ENCODE results near the gene BABAM2. TPM values are rescaled to one million over a fixed set of nuclear protein-coding genes. Genes with fewer than 3 reads are reported as not detected.
A peak's percentile ranks its signal among the peaks of the same experiment; 100 is the strongest.
"Not testable (repeated sequence)": the region's sequence is repeated elsewhere in the genome, so short reads cannot be mapped to it uniquely, and the experiment has no call there.

BABAM2 gene
- polyA plus RNA-seq, 3 donors = 33.2 to 52.8 (median 49.3) TPM

DNA sequence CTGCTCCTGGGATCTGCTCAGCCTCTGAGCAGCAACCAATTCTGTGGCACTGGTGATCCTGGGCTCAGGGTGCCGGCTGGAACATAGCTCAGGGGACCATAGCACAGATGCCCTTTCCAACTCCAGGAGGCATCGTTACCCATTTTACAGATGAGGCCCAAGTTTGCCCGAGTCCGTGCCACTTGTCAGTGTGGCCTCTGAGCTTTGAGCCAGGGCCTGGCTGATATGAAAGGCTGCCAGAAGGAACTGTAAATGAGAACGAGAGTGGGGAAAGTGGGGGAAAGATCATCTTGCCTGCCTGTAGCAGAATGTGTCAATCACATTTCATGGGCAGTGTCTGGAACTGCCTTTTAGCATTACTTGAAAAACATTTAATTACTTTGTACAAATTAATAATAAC lies 478.8 kb downstream of the BABAM2 start:
- no peak overlapping the region for H3K9ac ChIP-seq (ENCODE audit: insufficient read depth, low read length, poor library complexity, severe bottlenecking)
- Mint-ChIP-seq H3K4me3 (no peak overlapping the region), H3K27me3 (ENCODE audit: low read depth in 3 of 3) (peaks cover 4 to 11% (median 6%) of the 10 kb centered on the region in 3 donors), H3K27ac (peak overlapping the region in 2 of 7 donors; percentile 37 to 89), H3K9me3 (peaks cover 0 to 2% (median 0%) of the 10 kb centered on the region in 7 donors), H3K4me1 (peaks cover 30% of the 10 kb centered on the region), H3K36me3 (peaks cover 0 to under 1% of the 10 kb centered on the region in 2 donors)
- TF ChIP-seq, protein P1, sequence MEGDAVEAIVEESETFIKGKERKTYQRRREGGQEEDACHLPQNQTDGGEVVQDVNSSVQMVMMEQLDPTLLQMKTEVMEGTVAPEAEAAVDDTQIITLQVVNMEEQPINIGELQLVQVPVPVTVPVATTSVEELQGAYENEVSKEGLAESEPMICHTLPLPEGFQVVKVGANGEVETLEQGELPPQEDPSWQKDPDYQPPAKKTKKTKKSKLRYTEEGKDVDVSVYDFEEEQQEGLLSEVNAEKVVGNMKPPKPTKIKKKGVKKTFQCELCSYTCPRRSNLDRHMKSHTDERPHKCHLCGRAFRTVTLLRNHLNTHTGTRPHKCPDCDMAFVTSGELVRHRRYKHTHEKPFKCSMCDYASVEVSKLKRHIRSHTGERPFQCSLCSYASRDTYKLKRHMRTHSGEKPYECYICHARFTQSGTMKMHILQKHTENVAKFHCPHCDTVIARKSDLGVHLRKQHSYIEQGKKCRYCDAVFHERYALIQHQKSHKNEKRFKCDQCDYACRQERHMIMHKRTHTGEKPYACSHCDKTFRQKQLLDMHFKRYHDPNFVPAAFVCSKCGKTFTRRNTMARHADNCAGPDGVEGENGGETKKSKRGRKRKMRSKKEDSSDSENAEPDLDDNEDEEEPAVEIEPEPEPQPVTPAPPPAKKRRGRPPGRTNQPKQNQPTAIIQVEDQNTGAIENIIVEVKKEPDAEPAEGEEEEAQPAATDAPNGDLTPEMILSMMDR (IDR thresholded peaks at IDR 0.05) = no peak
- no peak overlapping the region for H3K4me3 ChIP-seq (replicated peaks in 1 of 3; ENCODE audit: low read depth in 2 of 3, low read length in 3 of 3)
- no peaks in the 10 kb centered on the region for H3K79me2 ChIP-seq (ENCODE audit: insufficient read depth, low read length)
- DNase-seq = no peak
- WGBS (ENCODE audit: insufficient coverage) = 47% methylated on average over 4 of the region's 5 CpGs
- intact Hi-C loops (cut with micrococcal nuclease) = no loop called here
- no peaks in the 10 kb centered on the region for H4K20me1 ChIP-seq (ENCODE audit: insufficient read depth, low read length)
- H3K9me3 ChIP-seq (replicated peaks in 1 of 2; ENCODE audit: control insufficient read depth in 1 of 2, insufficient read depth in 1 of 2, low read length in 2 of 2) = no peaks in the 10 kb centered on the region
- H2AFZ ChIP-seq (ENCODE audit: insufficient read depth, low read depth, low read length, poor library complexity, severe bottlenecking) = no peak overlapping the region
- no peaks in the 10 kb centered on the region for H3K27me3 ChIP-seq (ENCODE audit: control insufficient read depth in 2 of 2, insufficient read depth in 2 of 2, low read length in 2 of 2)
- no peak overlapping the region for H3K27ac ChIP-seq (ENCODE audit: low read depth in 1 of 2, low read length in 2 of 2)
- no peak overlapping the region for H3K4me2 ChIP-seq (replicated peaks; ENCODE audit: extremely low read depth, low read length, poor library complexity, severe bottlenecking)
- H3K36me3 ChIP-seq (replicated peaks in 1 of 2; ENCODE audit: control insufficient read depth in 1 of 2, insufficient read depth in 2 of 2, low read length in 2 of 2) = no peaks in the 10 kb centered on the region
- peaks cover 16 to 23% of the 10 kb centered on the region in 2 donors for H3K4me1 ChIP-seq (ENCODE audit: control insufficient read depth in 1 of 2, insufficient read depth in 2 of 2, low read length in 2 of 2)

DNA sequence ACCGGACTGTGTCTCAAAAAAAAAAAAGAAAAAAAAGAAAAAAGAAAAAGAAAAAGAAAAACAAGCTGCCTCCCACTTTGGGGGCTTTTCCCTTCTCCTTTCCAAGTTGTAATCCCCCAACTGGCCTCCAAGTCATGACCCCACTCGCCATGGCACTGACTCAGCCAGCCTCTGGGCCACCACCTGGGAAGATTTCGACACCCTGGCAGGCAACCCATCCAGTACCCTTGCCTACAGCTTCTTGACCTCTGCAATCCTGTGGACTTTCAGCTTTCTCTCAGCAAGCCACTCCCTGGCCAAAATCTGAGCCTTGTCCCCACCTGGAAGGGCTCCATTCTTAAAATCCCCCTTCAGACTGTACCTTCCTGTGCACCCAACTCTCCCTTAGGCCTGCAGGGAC lies 479.8 kb downstream of the BABAM2 start:
- H3K27ac ChIP-seq (ENCODE audit: low read depth in 1 of 2, low read length in 2 of 2) = no peak overlapping the region
- peak overlapping the region in 1 of 2 donors; percentile 15 for H3K4me3 Mint-ChIP-seq

DNA sequence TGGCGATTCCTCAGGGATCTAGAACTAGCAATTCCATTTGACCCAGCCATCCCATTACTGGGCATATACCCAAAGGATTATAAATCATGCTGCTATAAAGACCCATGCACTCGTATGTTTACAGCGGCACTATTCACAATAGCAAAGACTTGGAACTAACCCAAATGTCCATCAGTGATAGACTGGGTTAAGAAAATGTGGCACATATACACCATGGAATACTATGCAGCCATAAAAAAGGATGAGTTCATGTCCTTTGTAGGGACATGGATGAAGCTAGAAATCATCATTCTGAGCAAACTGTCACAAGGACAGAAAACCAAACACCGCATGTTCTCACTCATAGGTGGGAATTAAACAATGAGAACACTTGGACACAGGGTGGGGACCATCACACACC lies 481.2 kb downstream of the BABAM2 start:
- DNase-seq; intact Hi-C loops (cut with micrococcal nuclease); H2AFZ ChIP-seq (ENCODE audit: insufficient read depth, low read depth, low read length, poor library complexity, severe bottlenecking); H3K36me3 Mint-ChIP-seq; H3K9me3 Mint-ChIP-seq; H3K9ac ChIP-seq (ENCODE audit: insufficient read depth, low read length, poor library complexity, severe bottlenecking); H3K27me3 ChIP-seq (ENCODE audit: control insufficient read depth in 2 of 2, insufficient read depth in 2 of 2, low read length in 2 of 2); H3K79me2 ChIP-seq (ENCODE audit: insufficient read depth, low read length); H3K4me2 ChIP-seq (replicated peaks; ENCODE audit: extremely low read depth, low read length, poor library complexity, severe bottlenecking); H3K4me3 Mint-ChIP-seq; H3K27ac Mint-ChIP-seq; H4K20me1 ChIP-seq (ENCODE audit: insufficient read depth, low read length); H3K9me3 ChIP-seq (replicated peaks in 1 of 2; ENCODE audit: control insufficient read depth in 1 of 2, insufficient read depth in 1 of 2, low read length in 2 of 2); H3K4me3 ChIP-seq (replicated peaks in 1 of 3; ENCODE audit: low read depth in 2 of 3, low read length in 3 of 3); H3K27ac ChIP-seq (ENCODE audit: low read depth in 1 of 2, low read length in 2 of 2); H3K27me3 Mint-ChIP-seq (ENCODE audit: low read depth in 3 of 3); H3K36me3 ChIP-seq (replicated peaks in 1 of 2; ENCODE audit: control insufficient read depth in 1 of 2, insufficient read depth in 2 of 2, low read length in 2 of 2): not testable (repeated sequence)
- no CpG with 5 or more reads among the region's 4 CpGs for WGBS (ENCODE audit: insufficient coverage)
- peaks cover 21% of the 10 kb centered on the region for H3K4me1 Mint-ChIP-seq
- H3K4me1 ChIP-seq (ENCODE audit: control insufficient read depth in 1 of 2, insufficient read depth in 2 of 2, low read length in 2 of 2) = peaks cover 7 to 12% of the 10 kb centered on the region in 2 donors

More for the DNA sequence above, 479.8 kb downstream of the BABAM2 start:
- intact Hi-C loops (cut with micrococcal nuclease) = no loop called here
- Mint-ChIP-seq H3K27me3 (ENCODE audit: low read depth in 3 of 3) (peaks cover 4 to 8% (median 8%) of the 10 kb centered on the region in 3 donors), H3K36me3 (no peaks in the 10 kb centered on the region), H3K4me1 (peaks cover 32% of the 10 kb centered on the region), H3K9me3 (peaks cover 0 to 2% (median 0%) of the 10 kb centered on the region in 7 donors), H3K27ac (peak overlapping the region in 1 of 7 donors; percentile 53)
- WGBS (ENCODE audit: insufficient coverage) = 64% methylated on average over 2 of the region's 3 CpGs
- Histone ChIP-seq H2AFZ (ENCODE audit: insufficient read depth, low read depth, low read length, poor library complexity, severe bottlenecking) (no peak overlapping the region), H3K4me2 (replicated peaks; ENCODE audit: extremely low read depth, low read length, poor library complexity, severe bottlenecking) (no peak overlapping the region), H3K9ac (ENCODE audit: insufficient read depth, low read length, poor library complexity, severe bottlenecking) (no peak overlapping the region), H3K4me1 (ENCODE audit: control insufficient read depth in 1 of 2, insufficient read depth in 2 of 2, low read length in 2 of 2) (peaks cover 16 to 23% of the 10 kb centered on the region in 2 donors), H3K79me2 (ENCODE audit: insufficient read depth, low read length) (no peaks in the 10 kb centered on the region), H3K9me3 (replicated peaks in 1 of 2; ENCODE audit: control insufficient read depth in 1 of 2, insufficient read depth in 1 of 2, low read length in 2 of 2) (no peaks in the 10 kb centered on the region), H3K36me3 (replicated peaks in 1 of 2; ENCODE audit: control insufficient read depth in 1 of 2, insufficient read depth in 2 of 2, low read length in 2 of 2) (no peaks in the 10 kb centered on the region), H3K27me3 (ENCODE audit: control insufficient read depth in 2 of 2, insufficient read depth in 2 of 2, low read length in 2 of 2) (no peaks in the 10 kb centered on the region), H4K20me1 (ENCODE audit: insufficient read depth, low read length) (no peaks in the 10 kb centered on the region), H3K4me3 (replicated peaks in 1 of 3; ENCODE audit: low read depth in 2 of 3, low read length in 3 of 3) (no peak overlapping the region)
- no peak for DNase-seq
- TF ChIP-seq, protein P1 (IDR thresholded peaks at IDR 0.05) = no peak
